ENCODE results near the gene MARCHF9.

MARCHF9 gene

GRCh38 chr12:57755454-57756372 is 810 bp downstream of the MARCHF9 start:
- DNase-seq = no peak

- DNase-seq = peak; percentile 83
Measured at GRCh38 chr12:57756406-57757341, 1.8 kb downstream of the MARCHF9 start.

- DNase-seq = no peak
Measured at GRCh38 chr12:57757771-57758170, 2.9 kb downstream of the MARCHF9 start.

- DNase-seq = no peak
Measured at GRCh38 chr12:57758552-57759359, 3.9 kb downstream of the MARCHF9 start.

- DNase-seq = no peak
Measured at GRCh38 chr12:57759360-57759980, 4.6 kb downstream of the MARCHF9 start.

GRCh38 chr12:57760347-57760982 is 5.6 kb downstream of the MARCHF9 start:
- DNase-seq = no peak

- no peak for DNase-seq
Measured at GRCh38 chr12:57761391-57761998, 6.6 kb downstream of the MARCHF9 start.

- DNase-seq = no peak
Measured at GRCh38 chr12:57762463-57762862, 7.6 kb downstream of the MARCHF9 start.

- no peak for DNase-seq
Measured at GRCh38 chr12:57763881-57764661, 9.2 kb downstream of the MARCHF9 start.

GRCh38 chr12:57764662-57765002 is 9.7 kb downstream of the MARCHF9 start:
- DNase-seq = peak; percentile 45

GRCh38 chr12:57765003-57765697 is 10.2 kb downstream of the MARCHF9 start:
- DNase-seq = peak; percentile 74

- no peak for DNase-seq
Measured at GRCh38 chr12:57765698-57766463, 11.0 kb downstream of the MARCHF9 start.

- no peak for DNase-seq
Measured at GRCh38 chr12:57766464-57767304, 11.8 kb downstream of the MARCHF9 start, which contains the start of gene CYP27B1. Gene CYP27B1 (minus strand): TSS chr12:57767078. CDS start chr12:57767041, 37 bp downstream.

GRCh38 chr12:57767305-57767698 is 12.4 kb downstream of the MARCHF9 start:
- DNase-seq = no peak

GRCh38 chr12:57767876-57768275 is 13.0 kb downstream of the MARCHF9 start:
- DNase-seq = no peak

GRCh38 chr12:57769594-57769993 is 14.7 kb downstream of the MARCHF9 start:
- no peak for DNase-seq

- no peak for DNase-seq
Measured at GRCh38 chr12:57770734-57771133, 15.8 kb downstream of the MARCHF9 start.
